Uterus (tissue), 2 donors: ENCODE data around the gene SMARCD2.

Experiments
- CTCF ChIP-seq, 4 experiments: fragments of 200-600 bp in 2 of 4; fragments of 450-650 bp in 2 of 4; sonication (generic) in 2 of 4; IDR thresholded peaks; one replicate each; pipeline ENCODE4 v1.5.1; 2016 to 2019; ENCODE audit warnings: antibody characterized with exemption in 4 of 4, mild to moderate bottlenecking in 2 of 4, moderate library complexity in 1 of 4
- POLR2A ChIP-seq, 2 donors: fragments of 450-650 bp; IDR thresholded peaks; one replicate each; pipeline ENCODE4 v1.6.1; 2016; ENCODE audit warnings: antibody characterized with exemption in 2 of 2, mild to moderate bottlenecking in 1 of 2, moderate library complexity in 1 of 2

- no peak for TF ChIP-seq CTCF (IDR thresholded peaks at IDR 0.05)
- no peak for TF ChIP-seq POLR2A (IDR thresholded peaks at IDR 0.05)
These were observed 52.4 kb downstream of the SMARCD2 start for GRCh38 chr17:63790057-63790456.
